ENCODE data around the gene EHD4. TPM values are rescaled to one million over a fixed set of nuclear protein-coding genes. Genes with fewer than 3 reads are reported as not detected.
A peak's percentile ranks its signal among the peaks of the same experiment; 100 is the strongest.

Gene EHD4
- total RNA-seq, 1 donor from 2014 or later, result 24.6 TPM

DNA sequence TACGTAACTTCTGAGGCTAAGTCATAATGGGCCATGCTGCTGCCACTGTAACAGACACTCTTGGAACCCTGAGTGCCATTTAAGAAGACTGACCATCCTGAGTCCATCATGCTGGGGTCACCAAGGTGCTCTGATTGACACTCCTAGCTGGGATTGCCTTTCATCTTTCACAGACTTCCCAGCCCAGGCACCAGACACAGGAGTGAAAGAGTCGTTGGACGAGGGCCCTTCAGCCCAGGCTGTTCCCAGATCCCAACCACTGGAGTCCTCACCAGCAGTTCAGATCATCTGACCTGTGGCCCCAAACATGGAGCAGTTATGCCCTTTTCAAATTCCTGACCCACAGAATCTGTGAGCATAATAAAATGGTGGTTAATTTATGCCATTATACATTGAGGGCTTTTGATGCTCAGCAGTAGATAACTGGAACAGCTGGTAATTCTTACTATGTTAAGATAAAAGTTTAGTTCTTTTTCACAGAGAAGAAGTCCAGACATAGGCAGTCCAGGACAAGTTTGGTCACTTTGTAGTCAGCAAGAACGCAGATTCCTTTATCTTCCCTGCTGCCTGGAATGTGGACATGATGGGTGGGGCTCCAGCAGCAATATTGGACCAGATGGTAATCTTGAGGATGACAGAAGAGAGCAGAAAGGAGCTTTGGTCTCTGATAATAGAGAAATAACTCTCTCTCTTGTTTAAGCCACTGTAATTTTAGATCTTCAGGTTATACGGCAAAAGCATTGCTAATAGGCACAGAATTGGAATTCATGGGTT is 7.3 kb upstream of the EHD4 start:
- intact Hi-C loops (cut with DNase I), result no loop called here
- H3K36me3 ChIP-seq, result no peaks in the 10 kb centered on the region
- no peak for DNase-seq (ENCODE audit: extremely low spot score in 2 of 2)
- TF ChIP-seq POLR2AphosphoS5 (IDR thresholded peaks at IDR 0.05; ENCODE audit: insufficient read depth in 1 of 2, low read depth in 1 of 2), result no peak
- TF ChIP-seq, protein P1, sequence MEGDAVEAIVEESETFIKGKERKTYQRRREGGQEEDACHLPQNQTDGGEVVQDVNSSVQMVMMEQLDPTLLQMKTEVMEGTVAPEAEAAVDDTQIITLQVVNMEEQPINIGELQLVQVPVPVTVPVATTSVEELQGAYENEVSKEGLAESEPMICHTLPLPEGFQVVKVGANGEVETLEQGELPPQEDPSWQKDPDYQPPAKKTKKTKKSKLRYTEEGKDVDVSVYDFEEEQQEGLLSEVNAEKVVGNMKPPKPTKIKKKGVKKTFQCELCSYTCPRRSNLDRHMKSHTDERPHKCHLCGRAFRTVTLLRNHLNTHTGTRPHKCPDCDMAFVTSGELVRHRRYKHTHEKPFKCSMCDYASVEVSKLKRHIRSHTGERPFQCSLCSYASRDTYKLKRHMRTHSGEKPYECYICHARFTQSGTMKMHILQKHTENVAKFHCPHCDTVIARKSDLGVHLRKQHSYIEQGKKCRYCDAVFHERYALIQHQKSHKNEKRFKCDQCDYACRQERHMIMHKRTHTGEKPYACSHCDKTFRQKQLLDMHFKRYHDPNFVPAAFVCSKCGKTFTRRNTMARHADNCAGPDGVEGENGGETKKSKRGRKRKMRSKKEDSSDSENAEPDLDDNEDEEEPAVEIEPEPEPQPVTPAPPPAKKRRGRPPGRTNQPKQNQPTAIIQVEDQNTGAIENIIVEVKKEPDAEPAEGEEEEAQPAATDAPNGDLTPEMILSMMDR (IDR thresholded peaks at IDR 0.05), result no peak
- TF ChIP-seq POLR2A (IDR thresholded peaks at IDR 0.05), result no peak
- H3K4me3 ChIP-seq, result no peak overlapping the region
- H3K9me3 ChIP-seq, result no peaks in the 10 kb centered on the region
- H3K4me1 ChIP-seq, result no peaks in the 10 kb centered on the region
- no peak overlapping the region for H3K27ac ChIP-seq
- H3K27me3 ChIP-seq, result no peaks in the 10 kb centered on the region

DNA sequence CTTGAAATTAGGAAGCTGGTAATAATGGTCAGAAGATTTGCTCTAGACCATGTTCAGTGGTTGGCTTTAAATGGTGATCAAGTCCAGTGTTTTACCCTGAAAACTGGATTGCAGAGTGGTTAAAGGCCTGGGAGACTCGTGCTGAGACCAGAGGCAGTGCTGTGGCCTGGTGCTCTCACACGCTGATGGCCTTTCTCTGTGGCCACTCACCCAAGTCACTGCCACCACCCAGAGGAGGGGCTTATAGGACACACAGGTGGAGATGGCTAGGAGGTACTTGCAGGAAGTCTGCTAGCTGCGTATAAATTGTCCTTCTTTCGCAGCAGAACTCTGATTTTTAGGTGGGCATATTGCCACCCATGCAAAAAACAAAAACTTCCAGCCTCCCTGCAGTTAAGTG is 6.2 kb upstream of the EHD4 start:
- H3K4me3 ChIP-seq, result no peak overlapping the region
- no peaks in the 10 kb centered on the region for H3K9me3 ChIP-seq
- H3K27me3 ChIP-seq, result no peaks in the 10 kb centered on the region
- H3K27ac ChIP-seq, result no peak overlapping the region
- DNase-seq (ENCODE audit: extremely low spot score in 2 of 2), result peak in 1 of 2 donors; percentile 67
- intact Hi-C loops (cut with DNase I), result no loop called here
- no peaks in the 10 kb centered on the region for H3K36me3 ChIP-seq
- no peaks in the 10 kb centered on the region for H3K4me1 ChIP-seq
- TF ChIP-seq, protein P1 (IDR thresholded peaks at IDR 0.05), result no peak
- TF ChIP-seq POLR2A (IDR thresholded peaks at IDR 0.05) (no peak), POLR2AphosphoS5 (IDR thresholded peaks at IDR 0.05; ENCODE audit: insufficient read depth in 1 of 2, low read depth in 1 of 2) (no peak)

DNA sequence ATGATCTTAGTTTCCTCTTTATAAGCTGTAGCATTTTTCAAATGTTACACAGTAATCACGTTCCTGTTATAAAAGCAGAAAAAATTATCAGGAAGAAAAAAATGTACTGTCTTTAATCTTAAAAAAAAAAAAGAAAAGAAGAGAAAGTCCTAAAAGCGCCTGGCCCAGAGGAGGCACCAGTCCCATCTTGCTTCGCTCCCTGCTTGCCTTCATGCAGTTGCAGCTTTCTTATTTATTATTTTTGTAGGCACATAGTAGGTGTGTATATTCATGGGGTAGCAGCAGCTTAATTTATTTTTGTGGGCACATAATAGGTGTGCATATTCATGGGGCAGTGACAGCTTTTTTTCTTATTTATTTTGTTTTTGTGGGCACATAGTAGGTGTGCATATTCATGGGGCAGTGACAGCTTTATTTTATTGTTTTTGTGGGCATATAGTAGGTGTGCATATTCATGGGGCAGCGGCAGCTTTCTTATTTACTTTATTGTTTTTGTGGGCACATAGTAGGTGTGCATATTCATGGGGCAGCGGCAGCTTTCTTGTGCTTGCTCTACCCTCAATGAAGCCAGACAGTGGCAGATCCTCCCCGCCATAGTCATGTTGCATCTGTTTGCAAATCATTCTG is 5.5 kb upstream of the EHD4 start:
- intact Hi-C loops (cut with DNase I), result no loop called here
- no peak for DNase-seq (ENCODE audit: extremely low spot score in 2 of 2)
- H3K36me3 ChIP-seq, result no peaks in the 10 kb centered on the region

DNA sequence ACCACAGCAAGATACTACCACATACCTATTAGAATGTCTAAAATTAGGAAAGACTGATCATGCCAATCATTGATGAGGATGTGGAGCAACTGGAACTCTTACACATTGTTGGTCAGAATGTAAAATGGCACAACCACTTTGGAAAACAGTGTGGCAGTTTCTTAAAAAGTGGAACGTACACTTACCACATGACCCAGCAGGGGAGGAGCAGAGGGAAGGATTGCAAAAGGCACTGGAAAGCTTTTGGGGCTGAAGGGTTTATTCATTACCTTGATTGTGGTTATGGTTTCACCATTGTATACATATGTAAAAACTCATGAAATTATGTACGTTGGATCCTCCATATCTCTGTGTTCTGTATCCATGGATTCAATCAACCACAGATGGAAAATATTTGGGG is 3.3 kb upstream of the EHD4 start:
- intact Hi-C loops (cut with DNase I), result no loop called here
- DNase-seq (ENCODE audit: extremely low spot score in 2 of 2), result no peak

More for the DNA sequence above, 5.5 kb upstream of the EHD4 start:
- Histone ChIP-seq H3K4me1 (peaks cover 4% of the 10 kb centered on the region), H3K27me3 (no peaks in the 10 kb centered on the region), H3K4me3 (no peak overlapping the region), H3K27ac (no peak overlapping the region), H3K9me3 (no peaks in the 10 kb centered on the region)
- TF ChIP-seq POLR2A (IDR thresholded peaks at IDR 0.05) (no peak), POLR2AphosphoS5 (IDR thresholded peaks at IDR 0.05; ENCODE audit: insufficient read depth in 1 of 2, low read depth in 1 of 2) (no peak)
- TF ChIP-seq, protein P1 (IDR thresholded peaks at IDR 0.05), result no peak

More for the DNA sequence above, 3.3 kb upstream of the EHD4 start:
- H3K4me3 ChIP-seq, result no peak overlapping the region
- H3K27me3 ChIP-seq, result no peaks in the 10 kb centered on the region
- no peak overlapping the region for H3K27ac ChIP-seq
- H3K4me1 ChIP-seq, result peaks cover 10% of the 10 kb centered on the region
- no peak for TF ChIP-seq POLR2AphosphoS5 (IDR thresholded peaks at IDR 0.05; ENCODE audit: insufficient read depth in 1 of 2, low read depth in 1 of 2)
- TF ChIP-seq, protein P1 (IDR thresholded peaks at IDR 0.05), result no peak
- no peak for TF ChIP-seq POLR2A (IDR thresholded peaks at IDR 0.05)
- H3K36me3 ChIP-seq, result no peaks in the 10 kb centered on the region
- no peaks in the 10 kb centered on the region for H3K9me3 ChIP-seq

All from vagina (tissue), 2 donors.